Measurements from ENCODE around the gene CCT8. TPM values are rescaled to one million over a fixed set of nuclear protein-coding genes. Genes with fewer than 3 reads are reported as not detected.
A peak's percentile ranks its signal among the peaks of the same experiment; 100 is the strongest.

Gene CCT8
- total RNA-seq, 1 donor, result 163 TPM

DNA sequence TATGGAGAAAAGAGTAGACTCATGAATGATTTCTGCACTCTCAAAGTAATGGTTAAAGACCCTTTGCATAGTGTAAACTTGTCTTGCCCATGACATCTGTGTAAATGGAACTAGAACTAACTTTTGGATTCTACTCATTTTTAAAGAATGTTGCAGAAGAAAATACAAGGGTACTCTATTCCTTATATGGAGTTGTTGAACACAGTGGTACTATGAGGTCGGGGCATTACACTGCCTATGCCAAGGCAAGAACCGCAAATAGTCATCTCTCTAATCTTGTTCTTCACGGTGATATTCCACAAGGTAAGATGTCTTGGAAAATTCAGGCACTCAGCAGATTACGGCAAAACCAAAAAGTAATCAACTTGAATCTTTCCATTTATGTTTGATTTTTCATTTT lies 19.8 kb downstream of the CCT8 start:
- no peaks in the 10 kb centered on the region for H4K20me1 ChIP-seq (ENCODE audit: insufficient read depth, low read length)
- H3K36me3 ChIP-seq (ENCODE audit: insufficient read depth, low read length), result peaks cover 70% of the 10 kb centered on the region
- DNase-seq (ENCODE audit: insufficient read length, low spot score, missing footprints), result no peak
- TF ChIP-seq, protein P1, sequence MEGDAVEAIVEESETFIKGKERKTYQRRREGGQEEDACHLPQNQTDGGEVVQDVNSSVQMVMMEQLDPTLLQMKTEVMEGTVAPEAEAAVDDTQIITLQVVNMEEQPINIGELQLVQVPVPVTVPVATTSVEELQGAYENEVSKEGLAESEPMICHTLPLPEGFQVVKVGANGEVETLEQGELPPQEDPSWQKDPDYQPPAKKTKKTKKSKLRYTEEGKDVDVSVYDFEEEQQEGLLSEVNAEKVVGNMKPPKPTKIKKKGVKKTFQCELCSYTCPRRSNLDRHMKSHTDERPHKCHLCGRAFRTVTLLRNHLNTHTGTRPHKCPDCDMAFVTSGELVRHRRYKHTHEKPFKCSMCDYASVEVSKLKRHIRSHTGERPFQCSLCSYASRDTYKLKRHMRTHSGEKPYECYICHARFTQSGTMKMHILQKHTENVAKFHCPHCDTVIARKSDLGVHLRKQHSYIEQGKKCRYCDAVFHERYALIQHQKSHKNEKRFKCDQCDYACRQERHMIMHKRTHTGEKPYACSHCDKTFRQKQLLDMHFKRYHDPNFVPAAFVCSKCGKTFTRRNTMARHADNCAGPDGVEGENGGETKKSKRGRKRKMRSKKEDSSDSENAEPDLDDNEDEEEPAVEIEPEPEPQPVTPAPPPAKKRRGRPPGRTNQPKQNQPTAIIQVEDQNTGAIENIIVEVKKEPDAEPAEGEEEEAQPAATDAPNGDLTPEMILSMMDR (IDR thresholded peaks at IDR 0.05; ENCODE audit: extremely low read depth, low read depth, low read length), result no peak
- no peak overlapping the region for H3K4me3 ChIP-seq (ENCODE audit: insufficient read depth, low read length)
- no peaks in the 10 kb centered on the region for H3K27me3 ChIP-seq (ENCODE audit: insufficient read depth, low read length)
- no peaks in the 10 kb centered on the region for H3K79me2 ChIP-seq (ENCODE audit: insufficient read depth, low read length)
- H3K4me2 ChIP-seq (ENCODE audit: insufficient read depth, low read length), result no peak overlapping the region
- no peaks in the 10 kb centered on the region for H3K9me3 ChIP-seq (ENCODE audit: low read depth, low read length)
- peaks cover 4% of the 10 kb centered on the region for H3K4me1 ChIP-seq (ENCODE audit: insufficient read depth, low read length)
- no peak overlapping the region for H3K27ac ChIP-seq (ENCODE audit: low read depth, low read length)
- no peak overlapping the region for H2AFZ ChIP-seq (ENCODE audit: low read length)

DNA sequence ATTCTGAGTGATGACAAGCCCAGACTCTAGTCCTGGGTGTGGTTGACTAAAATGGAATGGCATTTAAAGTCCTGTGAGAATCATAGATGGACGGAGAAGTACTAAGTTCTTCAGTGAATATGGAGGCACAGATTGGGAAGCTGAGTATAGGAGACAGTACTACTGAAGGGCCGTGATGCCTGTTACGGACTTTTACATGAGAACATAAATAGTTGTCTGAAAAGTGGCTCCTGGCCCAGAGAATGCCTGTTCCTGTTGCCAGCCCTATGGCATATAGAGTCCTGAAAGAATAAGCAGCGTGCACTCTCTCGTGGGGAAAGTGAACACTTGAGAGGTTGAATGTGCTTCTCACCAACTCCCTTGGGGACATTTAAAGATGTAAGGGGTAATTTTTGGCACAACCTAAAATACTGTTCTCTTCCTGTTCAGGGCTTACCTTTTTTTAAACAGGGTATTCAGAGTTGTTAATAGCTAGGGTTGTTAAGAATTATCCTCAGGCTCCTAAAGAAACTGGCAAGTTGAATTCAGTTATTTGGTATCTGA lies 20.4 kb downstream of the CCT8 start:
- TF ChIP-seq, protein P1 (IDR thresholded peaks at IDR 0.05; ENCODE audit: extremely low read depth, low read depth, low read length), result no peak
- Histone ChIP-seq H4K20me1 (ENCODE audit: insufficient read depth, low read length) (no peaks in the 10 kb centered on the region), H3K9me3 (ENCODE audit: low read depth, low read length) (no peaks in the 10 kb centered on the region), H3K4me2 (ENCODE audit: insufficient read depth, low read length) (no peak overlapping the region), H3K27ac (ENCODE audit: low read depth, low read length) (peak overlapping the region; percentile 13), H3K27me3 (ENCODE audit: insufficient read depth, low read length) (no peaks in the 10 kb centered on the region), H3K36me3 (ENCODE audit: insufficient read depth, low read length) (peaks cover 71% of the 10 kb centered on the region), H2AFZ (ENCODE audit: low read length) (no peak overlapping the region), H3K4me1 (ENCODE audit: insufficient read depth, low read length) (peaks cover 4% of the 10 kb centered on the region), H3K4me3 (ENCODE audit: insufficient read depth, low read length) (no peak overlapping the region), H3K79me2 (ENCODE audit: insufficient read depth, low read length) (no peaks in the 10 kb centered on the region)
- DNase-seq (ENCODE audit: insufficient read length, low spot score, missing footprints), result no peak

DNA sequence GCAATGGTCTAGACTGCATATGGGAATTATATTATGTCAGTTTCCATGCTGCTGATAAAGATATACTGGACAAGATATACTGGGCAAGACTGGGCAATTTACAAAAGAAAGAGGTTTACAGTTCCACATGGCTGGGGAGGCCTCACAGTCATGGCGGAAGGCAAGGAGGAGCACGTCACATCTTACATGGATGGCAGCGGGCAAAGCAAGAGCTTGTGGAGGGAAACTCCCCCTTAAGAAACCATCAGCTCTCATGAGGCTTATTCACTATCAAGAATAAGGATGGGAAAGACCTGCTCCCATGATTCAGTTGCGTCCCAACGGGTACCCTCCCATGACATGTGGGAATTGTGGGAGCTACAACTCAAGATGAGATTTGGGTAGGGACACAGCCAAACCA lies 21.2 kb downstream of the CCT8 start:
- Histone ChIP-seq H3K27ac (ENCODE audit: low read depth, low read length) (no peak overlapping the region), H3K79me2 (ENCODE audit: insufficient read depth, low read length) (no peaks in the 10 kb centered on the region), H3K4me2 (ENCODE audit: insufficient read depth, low read length) (no peak overlapping the region), H4K20me1 (ENCODE audit: insufficient read depth, low read length) (no peaks in the 10 kb centered on the region), H3K36me3 (ENCODE audit: insufficient read depth, low read length) (peaks cover 71% of the 10 kb centered on the region), H2AFZ (ENCODE audit: low read length) (no peak overlapping the region), H3K4me3 (ENCODE audit: insufficient read depth, low read length) (no peak overlapping the region), H3K4me1 (ENCODE audit: insufficient read depth, low read length) (peaks cover 4% of the 10 kb centered on the region), H3K9me3 (ENCODE audit: low read depth, low read length) (no peaks in the 10 kb centered on the region), H3K27me3 (ENCODE audit: insufficient read depth, low read length) (no peaks in the 10 kb centered on the region)
- TF ChIP-seq, protein P1 (IDR thresholded peaks at IDR 0.05; ENCODE audit: extremely low read depth, low read depth, low read length), result no peak
- DNase-seq (ENCODE audit: insufficient read length, low spot score, missing footprints), result no peak

DNA sequence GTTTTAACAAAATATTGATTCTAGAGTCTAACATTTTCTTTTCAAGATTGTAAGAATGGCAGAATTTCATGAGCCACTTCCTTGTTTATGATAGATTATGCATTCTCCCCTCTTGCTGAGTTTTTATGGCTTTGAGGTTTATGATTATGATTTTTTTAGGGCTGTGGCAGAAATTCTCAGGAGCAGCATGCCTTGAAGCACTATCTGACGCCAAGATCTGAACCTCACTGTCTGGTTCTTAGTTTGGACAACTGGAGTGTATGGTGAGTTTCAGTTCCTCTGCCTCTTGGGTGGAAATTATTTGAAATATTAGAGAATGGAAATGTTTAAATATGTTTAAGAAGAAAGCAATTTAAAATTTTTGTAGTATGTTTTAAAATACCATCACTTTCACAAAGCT lies 38.8 kb downstream of the CCT8 start:
- Histone ChIP-seq H3K4me2 (ENCODE audit: insufficient read depth, low read length) (no peak overlapping the region), H3K4me3 (ENCODE audit: insufficient read depth, low read length) (no peak overlapping the region), H3K79me2 (ENCODE audit: insufficient read depth, low read length) (peaks cover 19% of the 10 kb centered on the region), H3K27me3 (ENCODE audit: insufficient read depth, low read length) (no peaks in the 10 kb centered on the region), H4K20me1 (ENCODE audit: insufficient read depth, low read length) (no peaks in the 10 kb centered on the region), H3K36me3 (ENCODE audit: insufficient read depth, low read length) (peaks cover 68% of the 10 kb centered on the region), H2AFZ (ENCODE audit: low read length) (no peak overlapping the region), H3K9me3 (ENCODE audit: low read depth, low read length) (no peaks in the 10 kb centered on the region), H3K27ac (ENCODE audit: low read depth, low read length) (no peak overlapping the region), H3K4me1 (ENCODE audit: insufficient read depth, low read length) (no peaks in the 10 kb centered on the region)
- DNase-seq (ENCODE audit: insufficient read length, low spot score, missing footprints), result no peak
- TF ChIP-seq, protein P1 (IDR thresholded peaks at IDR 0.05; ENCODE audit: extremely low read depth, low read depth, low read length), result no peak
